ENCODE data around the gene PTGDR.

Gene PTGDR, protein sequence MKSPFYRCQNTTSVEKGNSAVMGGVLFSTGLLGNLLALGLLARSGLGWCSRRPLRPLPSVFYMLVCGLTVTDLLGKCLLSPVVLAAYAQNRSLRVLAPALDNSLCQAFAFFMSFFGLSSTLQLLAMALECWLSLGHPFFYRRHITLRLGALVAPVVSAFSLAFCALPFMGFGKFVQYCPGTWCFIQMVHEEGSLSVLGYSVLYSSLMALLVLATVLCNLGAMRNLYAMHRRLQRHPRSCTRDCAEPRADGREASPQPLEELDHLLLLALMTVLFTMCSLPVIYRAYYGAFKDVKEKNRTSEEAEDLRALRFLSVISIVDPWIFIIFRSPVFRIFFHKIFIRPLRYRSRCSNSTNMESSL

DNA sequence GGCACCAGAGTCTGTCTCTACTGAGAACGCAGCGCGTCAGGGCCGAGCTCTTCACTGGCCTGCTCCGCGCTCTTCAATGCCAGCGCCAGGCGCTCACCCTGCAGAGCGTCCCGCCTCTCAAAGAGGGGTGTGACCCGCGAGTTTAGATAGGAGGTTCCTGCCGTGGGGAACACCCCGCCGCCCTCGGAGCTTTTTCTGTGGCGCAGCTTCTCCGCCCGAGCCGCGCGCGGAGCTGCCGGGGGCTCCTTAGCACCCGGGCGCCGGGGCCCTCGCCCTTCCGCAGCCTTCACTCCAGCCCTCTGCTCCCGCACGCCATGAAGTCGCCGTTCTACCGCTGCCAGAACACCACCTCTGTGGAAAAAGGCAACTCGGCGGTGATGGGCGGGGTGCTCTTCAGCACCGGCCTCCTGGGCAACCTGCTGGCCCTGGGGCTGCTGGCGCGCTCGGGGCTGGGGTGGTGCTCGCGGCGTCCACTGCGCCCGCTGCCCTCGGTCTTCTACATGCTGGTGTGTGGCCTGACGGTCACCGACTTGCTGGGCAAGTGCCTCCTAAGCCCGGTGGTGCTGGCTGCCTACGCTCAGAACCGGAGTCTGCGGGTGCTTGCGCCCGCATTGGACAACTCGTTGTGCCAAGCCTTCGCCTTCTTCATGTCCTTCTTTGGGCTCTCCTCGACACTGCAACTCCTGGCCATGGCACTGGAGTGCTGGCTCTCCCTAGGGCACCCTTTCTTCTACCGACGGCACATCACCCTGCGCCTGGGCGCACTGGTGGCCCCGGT, at the start of gene PTGDR:
Gene PTGDR, plus strand, starts transcription at position 198 of the 778 bp plus-strand sequence. Its CDS starts 117 bp downstream, at position 315.
- DNase-seq (ENCODE audit: low spot score) = peak; percentile 23
- in situ Hi-C loops (cut with MboI; ENCODE audit: low sequenced_read_pairs, unreplicated experiment) = no loop called here
- TF ChIP-seq, protein P1, sequence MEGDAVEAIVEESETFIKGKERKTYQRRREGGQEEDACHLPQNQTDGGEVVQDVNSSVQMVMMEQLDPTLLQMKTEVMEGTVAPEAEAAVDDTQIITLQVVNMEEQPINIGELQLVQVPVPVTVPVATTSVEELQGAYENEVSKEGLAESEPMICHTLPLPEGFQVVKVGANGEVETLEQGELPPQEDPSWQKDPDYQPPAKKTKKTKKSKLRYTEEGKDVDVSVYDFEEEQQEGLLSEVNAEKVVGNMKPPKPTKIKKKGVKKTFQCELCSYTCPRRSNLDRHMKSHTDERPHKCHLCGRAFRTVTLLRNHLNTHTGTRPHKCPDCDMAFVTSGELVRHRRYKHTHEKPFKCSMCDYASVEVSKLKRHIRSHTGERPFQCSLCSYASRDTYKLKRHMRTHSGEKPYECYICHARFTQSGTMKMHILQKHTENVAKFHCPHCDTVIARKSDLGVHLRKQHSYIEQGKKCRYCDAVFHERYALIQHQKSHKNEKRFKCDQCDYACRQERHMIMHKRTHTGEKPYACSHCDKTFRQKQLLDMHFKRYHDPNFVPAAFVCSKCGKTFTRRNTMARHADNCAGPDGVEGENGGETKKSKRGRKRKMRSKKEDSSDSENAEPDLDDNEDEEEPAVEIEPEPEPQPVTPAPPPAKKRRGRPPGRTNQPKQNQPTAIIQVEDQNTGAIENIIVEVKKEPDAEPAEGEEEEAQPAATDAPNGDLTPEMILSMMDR (IDR thresholded peaks at IDR 0.05; ENCODE audit: borderline replicate concordance, control extremely low read depth, extremely low read depth, insufficient read depth, missing control alignments) = no peak

DNA sequence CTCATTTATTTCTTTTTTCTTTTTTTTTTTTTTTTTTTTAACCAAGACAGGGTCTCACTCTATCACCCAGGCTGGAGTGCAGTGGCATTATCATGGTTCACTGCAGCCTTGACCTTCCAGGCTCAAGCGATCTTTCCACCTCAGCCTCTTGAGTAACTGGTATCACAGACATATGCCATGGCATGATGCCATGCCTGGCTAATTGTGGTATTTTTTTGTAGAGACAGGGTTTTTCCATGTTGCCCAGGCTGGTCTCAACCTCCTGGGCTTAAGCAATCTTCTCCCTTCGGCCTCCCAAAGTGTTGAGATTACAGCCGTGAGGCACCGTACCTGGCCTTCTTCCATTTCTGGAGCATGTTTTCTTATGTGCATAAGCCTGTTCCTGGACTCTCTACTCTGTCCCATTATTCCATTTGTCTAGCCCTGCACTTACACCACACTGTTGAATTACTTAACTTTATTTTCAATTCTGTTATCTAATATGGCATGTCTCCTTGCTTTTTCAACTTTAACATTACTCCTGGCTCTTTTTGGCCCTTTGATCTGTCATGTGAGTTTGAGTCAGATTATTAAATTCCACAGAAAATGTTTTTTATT, 47.9 kb upstream of the PTGDR start:
- DNase-seq (ENCODE audit: low spot score) = no peak
- TF ChIP-seq, protein P1 (IDR thresholded peaks at IDR 0.05; ENCODE audit: borderline replicate concordance, control extremely low read depth, extremely low read depth, insufficient read depth, missing control alignments) = no peak
- in situ Hi-C loops (cut with MboI; ENCODE audit: low sequenced_read_pairs, unreplicated experiment) = no loop called here

DNA sequence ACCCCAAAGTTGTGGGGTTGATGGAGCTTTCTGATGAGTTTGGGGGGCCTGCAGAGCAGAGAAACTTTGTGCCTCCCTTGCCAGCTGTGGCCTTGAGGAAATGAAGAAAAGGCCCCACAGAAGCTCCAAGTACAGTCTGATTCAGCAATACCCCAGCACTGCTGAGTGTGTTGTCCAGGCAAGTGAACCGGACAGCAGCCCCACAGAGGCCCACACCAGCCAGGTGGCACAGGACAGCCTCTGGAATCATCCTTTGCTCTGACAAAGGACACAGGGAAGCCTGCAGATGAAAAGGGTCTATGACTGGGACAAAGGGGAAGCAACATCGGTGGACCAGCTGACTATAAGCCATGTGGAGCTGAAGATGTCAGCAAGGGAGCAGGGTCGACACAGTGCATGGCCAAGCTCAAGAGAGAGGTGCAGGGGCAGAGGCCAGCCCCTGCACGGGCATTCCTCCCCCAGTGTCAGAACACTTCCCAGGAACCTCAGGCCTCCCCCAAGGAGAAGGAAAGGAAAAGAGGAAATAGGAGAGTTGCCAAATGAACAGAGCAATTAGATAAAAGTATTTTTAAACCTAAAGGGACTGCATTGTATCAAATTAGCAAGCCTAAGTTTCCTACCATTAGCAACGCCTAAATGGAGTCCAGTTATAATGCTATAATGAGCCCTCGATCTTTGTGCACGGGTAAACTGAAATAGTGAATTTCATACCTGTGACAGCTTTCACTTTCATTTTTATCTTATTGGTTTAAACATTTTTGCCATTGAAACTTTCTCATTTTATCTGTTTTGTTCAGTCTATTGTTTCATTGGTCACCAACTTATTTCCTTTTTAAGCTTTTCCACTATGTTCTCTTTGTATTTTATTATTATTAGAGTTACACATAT, 46.3 kb upstream of the PTGDR start:
- peak; percentile 25 for DNase-seq (ENCODE audit: low spot score)
- TF ChIP-seq, protein P1 (IDR thresholded peaks at IDR 0.05; ENCODE audit: borderline replicate concordance, control extremely low read depth, extremely low read depth, insufficient read depth, missing control alignments) = no peak
- in situ Hi-C loops (cut with MboI; ENCODE audit: low sequenced_read_pairs, unreplicated experiment) = no loop called here

GRCh38 chr14:52222901-52223300, 44.6 kb upstream of the PTGDR start:
- TF ChIP-seq, protein P1 (IDR thresholded peaks at IDR 0.05; ENCODE audit: borderline replicate concordance, control extremely low read depth, extremely low read depth, insufficient read depth, missing control alignments) = no peak
- no peak for DNase-seq (ENCODE audit: low spot score)
- in situ Hi-C loops (cut with MboI; ENCODE audit: low sequenced_read_pairs, unreplicated experiment) = no loop called here

DNA sequence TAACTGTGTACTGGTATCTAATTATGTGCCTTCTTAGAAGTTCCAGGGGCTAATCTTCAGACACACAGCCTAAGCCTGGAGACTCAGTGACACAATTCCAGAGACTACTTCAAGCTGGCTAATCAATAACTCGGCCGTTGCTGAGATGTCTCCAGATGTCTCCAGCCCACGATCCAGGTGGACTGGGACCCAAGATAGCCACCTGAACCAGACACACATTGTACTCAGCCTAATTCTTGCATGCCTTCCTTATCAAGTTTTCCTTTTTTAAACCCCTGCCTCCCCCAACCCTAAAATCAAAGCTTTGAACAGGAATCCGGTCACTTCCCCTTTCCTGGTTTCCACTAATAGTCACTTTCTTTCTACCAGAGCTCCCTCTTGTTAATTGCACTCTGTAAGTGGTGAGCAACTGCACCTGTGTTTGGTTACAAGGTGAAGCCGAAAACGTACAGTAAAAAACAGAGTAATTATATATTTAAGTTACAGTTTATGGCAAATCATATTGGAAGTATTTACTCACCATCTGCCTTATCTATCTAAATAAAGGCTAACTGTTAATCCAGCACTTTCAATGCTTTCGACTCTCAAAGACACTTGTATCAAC, 39.8 kb upstream of the PTGDR start:
- in situ Hi-C loops (cut with MboI; ENCODE audit: low sequenced_read_pairs, unreplicated experiment) = no loop called here
- no peak for DNase-seq (ENCODE audit: low spot score)

More for the DNA sequence above, 39.8 kb upstream of the PTGDR start:
- TF ChIP-seq, protein P1 (IDR thresholded peaks at IDR 0.05; ENCODE audit: borderline replicate concordance, control extremely low read depth, extremely low read depth, insufficient read depth, missing control alignments) = no peak

Data from GM13976 (cell line).